Caco-2 (cell line): ENCODE results near the gene MYL2. TPM values are rescaled to one million over a fixed set of nuclear protein-coding genes. Genes with fewer than 3 reads are reported as not detected.

Experiments used
- BruUV-seq: library from RNA; stranded (reverse); fragments of 400-500 nt; replicated peaks from 2 replicates; lab custom pipeline; 2021; lab: Mats Ljungman, UMichigan
- CTCF ChIA-PET: fragments of 300-600 bp; sonication (Branson Sonifier 250); formaldehyde crosslinking; loops from one replicate; lab custom pipeline; 2022; ENCODE audit warnings: antibody characterized with exemption; lab: Charles Lee
- POLR2A ChIA-PET: fragments of 300-600 bp; sonication (Branson Sonifier 250); formaldehyde crosslinking; loops from one replicate; lab custom pipeline; 2022; ENCODE audit warnings: antibody characterized with exemption; lab: Charles Lee
- DNase-seq, 2 experiments: peaks; one replicate each; pipeline versions ENCODE4 v3.0.0 to v3.0.0-alpha.2; 2020 to 2022
- H3K27me3 ChIP-seq: replicated peaks from 2 replicates; pipeline ENCODE4 v1.6.0; 2011; ENCODE audit warnings: low read length; ENCODE audit not compliant: control insufficient read depth, insufficient read depth
- H3K36me3 ChIP-seq: 2 replicates; pipeline ENCODE4 v1.5.1; 2011; ENCODE audit warnings: low read length; ENCODE audit not compliant: control insufficient read depth, insufficient read depth
- H3K4me1 ChIP-seq: fragments of 250-450 bp; sonication (Bioruptor Pico); 2 replicates; pipeline ENCODE4 v1.5.1; 2020; ENCODE audit warnings: mild to moderate bottlenecking
- H3K4me3 ChIP-seq: 2 replicates; pipeline ENCODE4 v1.5.1; 2011; ENCODE audit warnings: low read depth, mild to moderate bottlenecking, control low read depth, low read length
- H3K9me3 ChIP-seq: fragments of 250-450 bp; sonication (Bioruptor Pico); 2 replicates; pipeline ENCODE4 v1.5.1; 2020; ENCODE audit warnings: mild to moderate bottlenecking, moderate library complexity
- H3K27ac Mint-ChIP-seq: one replicate; pipeline ENCODE4 v1.8.0; 2022; ENCODE audit warnings: mixed read lengths; ENCODE audit not compliant: unreplicated experiment
- H3K27me3 Mint-ChIP-seq: one replicate; pipeline ENCODE4 v1.8.0; 2022; ENCODE audit warnings: mixed read lengths; ENCODE audit not compliant: insufficient read depth, unreplicated experiment
- H3K36me3 Mint-ChIP-seq: one replicate; pipeline ENCODE4 v1.8.0; 2022; ENCODE audit warnings: mild to moderate bottlenecking, mixed read lengths; ENCODE audit not compliant: insufficient read depth, unreplicated experiment
- H3K4me1 Mint-ChIP-seq: one replicate; pipeline ENCODE4 v1.8.0; 2022; ENCODE audit warnings: low read depth, mixed read lengths; ENCODE audit not compliant: unreplicated experiment
- H3K4me3 Mint-ChIP-seq: one replicate; pipeline ENCODE4 v1.8.0; 2022; ENCODE audit warnings: mild to moderate bottlenecking, moderate library complexity, mixed read lengths; ENCODE audit not compliant: unreplicated experiment
- H3K9me3 Mint-ChIP-seq: one replicate; pipeline ENCODE4 v1.8.0; 2022; ENCODE audit warnings: mixed read lengths; ENCODE audit not compliant: unreplicated experiment
- CTCF ChIP-seq, 2 experiments: fragments of 200-600 bp in 1 of 2; IDR thresholded peaks; 1 replicate in 1 of 2; 2 replicates in 1 of 2; pipeline versions ENCODE4 v1.5.1 to v1.8.0; 2011 to 2022; ENCODE audit warnings: antibody characterized with exemption in 1 of 2, control low read depth in 1 of 2, inconsistent platforms in 1 of 2, low read depth in 1 of 2, low read length in 1 of 2, mild to moderate bottlenecking in 1 of 2, moderate library complexity in 1 of 2; ENCODE audit not compliant: insufficient read depth in 1 of 2, severe bottlenecking in 1 of 2, unreplicated experiment in 1 of 2
- intact Hi-C: fragments of 100-400 bp; cut with micrococcal nuclease; formaldehyde crosslinking; loops from one replicate; pipeline ENCODE4 v1.10.0; 2022; ENCODE audit not compliant: unreplicated experiment
- total RNA-seq: library from RNA; stranded (reverse); gene quantifications from 2 replicates; pipeline ENCODE4 v1.2.3, GENCODE V29; 2022

MYL2 gene
- total RNA-seq, 1 experiment from 2014 or later: not detected

GRCh38 chr12:110936367-110937103 lies 16.2 kb upstream of the MYL2 start:
- H3K4me1 Mint-ChIP-seq: peaks cover 22% of the 10 kb centered on the region
- CTCF ChIA-PET: interaction anchor here (0.5 to 0.6 kb wide), 5 partner anchors 63 to 490 kb away, joined by 3 to 10 read pairs (median 7); no protein-coding TSS in a partner anchor
- H3K27me3 Mint-ChIP-seq: no peaks in the 10 kb centered on the region
- no peaks in the 10 kb centered on the region for H3K27me3 ChIP-seq
- peaks cover 16% of the 10 kb centered on the region for H3K36me3 Mint-ChIP-seq
- H3K9me3 Mint-ChIP-seq: no peaks in the 10 kb centered on the region
- TF ChIP-seq CTCF (IDR thresholded peaks at IDR 0.05; ENCODE audit: insufficient read depth in 1 of 2, low read depth in 1 of 2, low read length in 1 of 2, severe bottlenecking in 1 of 2, unreplicated experiment in 1 of 2): no peak
- H3K36me3 ChIP-seq: no peaks in the 10 kb centered on the region
- no peaks in the 10 kb centered on the region for H3K9me3 ChIP-seq
- peak overlapping the region; percentile 55 for H3K4me3 Mint-ChIP-seq
- BruUV-seq: no TSS peak
- H3K4me3 ChIP-seq: no peak overlapping the region
- peaks cover 23% of the 10 kb centered on the region for H3K4me1 ChIP-seq
- intact Hi-C loops: loop anchor here (2.0 kb wide), 1 partner anchor 362 kb away; no protein-coding TSS in a partner anchor
- H3K27ac Mint-ChIP-seq: peak overlapping the region; percentile 82
- POLR2A ChIA-PET: no interaction called here
- no peak for DNase-seq

- no peak for DNase-seq
- no peak overlapping the region for H3K4me3 ChIP-seq
- no peaks in the 10 kb centered on the region for H3K27me3 ChIP-seq
- BruUV-seq: no TSS peak
- ChIA-PET CTCF (no interaction called here), POLR2A (no interaction called here)
- no peaks in the 10 kb centered on the region for H3K9me3 ChIP-seq
- peaks cover 16% of the 10 kb centered on the region for H3K36me3 Mint-ChIP-seq
- peaks cover 24% of the 10 kb centered on the region for H3K4me1 ChIP-seq
- H3K4me3 Mint-ChIP-seq: no peak overlapping the region
- H3K36me3 ChIP-seq: no peaks in the 10 kb centered on the region
- H3K27ac Mint-ChIP-seq: no peak overlapping the region
- intact Hi-C loops: no loop called here
- H3K27me3 Mint-ChIP-seq: no peaks in the 10 kb centered on the region
- no peak for TF ChIP-seq CTCF (IDR thresholded peaks at IDR 0.05; ENCODE audit: insufficient read depth in 1 of 2, low read depth in 1 of 2, low read length in 1 of 2, severe bottlenecking in 1 of 2, unreplicated experiment in 1 of 2)
- H3K9me3 Mint-ChIP-seq: no peaks in the 10 kb centered on the region
- H3K4me1 Mint-ChIP-seq: peaks cover 22% of the 10 kb centered on the region
Measured at GRCh38 chr12:110935588-110935987, 15.2 kb upstream of the MYL2 start.

- no peak overlapping the region for H3K4me3 ChIP-seq
- H3K36me3 ChIP-seq: no peaks in the 10 kb centered on the region
- ChIA-PET CTCF (no interaction called here), POLR2A (no interaction called here)
- no peak for TF ChIP-seq CTCF (IDR thresholded peaks at IDR 0.05; ENCODE audit: insufficient read depth in 1 of 2, low read depth in 1 of 2, low read length in 1 of 2, severe bottlenecking in 1 of 2, unreplicated experiment in 1 of 2)
- Mint-ChIP-seq H3K4me3 (peak overlapping the region; percentile 30), H3K27ac (peak overlapping the region; percentile 89), H3K27me3 (no peaks in the 10 kb centered on the region), H3K9me3 (no peaks in the 10 kb centered on the region), H3K36me3 (peaks cover 16% of the 10 kb centered on the region), H3K4me1 (peaks cover 22% of the 10 kb centered on the region)
- intact Hi-C loops: loop anchor here (1.0 kb wide), 1 partner anchor 33 kb away; no protein-coding TSS in a partner anchor
- no peaks in the 10 kb centered on the region for H3K9me3 ChIP-seq
- H3K4me1 ChIP-seq: peaks cover 24% of the 10 kb centered on the region
- BruUV-seq: no TSS peak
- no peaks in the 10 kb centered on the region for H3K27me3 ChIP-seq
- DNase-seq: peak; percentile 71 to 75
Measured at GRCh38 chr12:110934093-110934852, 13.9 kb upstream of the MYL2 start.
